DMS53 treated with DMSO at 0.1 percent for 48 hours (cell line): Measurements from ENCODE around the gene SAE1.
A peak's percentile ranks its signal among the peaks of the same experiment; 100 is the strongest.
"Not testable (repeated sequence)": the region's sequence is repeated elsewhere in the genome, so short reads cannot be mapped to it uniquely, and the experiment has no call there.

ENCODE experiments used
- DNase-seq: peaks from one replicate; lab custom pipeline; 2025; ENCODE audit not compliant: unreplicated experiment; lab: John Stamatoyannopoulos, UW

The SAE1 gene

GRCh38 chr19:47125669-47125938, 5.0 kb upstream of the SAE1 start:
- no peak for DNase-seq

- no peak for DNase-seq
Measured at GRCh38 chr19:47129579-47129978, 1.1 kb upstream of the SAE1 start.

- DNase-seq, result no peak
Measured at GRCh38 chr19:47130120-47130588, 481 bp upstream of the SAE1 start.

- no peak for DNase-seq
Measured at GRCh38 chr19:47132194-47132852, 1.7 kb downstream of the SAE1 start.

GRCh38 chr19:47133021-47133471, 2.4 kb downstream of the SAE1 start:
- DNase-seq, result no peak

GRCh38 chr19:47134545-47134944, 3.9 kb downstream of the SAE1 start:
- no peak for DNase-seq

- DNase-seq, result no peak
Measured at GRCh38 chr19:47135156-47135555, 4.5 kb downstream of the SAE1 start.

GRCh38 chr19:47141252-47141651, 10.6 kb downstream of the SAE1 start:
- not testable (repeated sequence) for DNase-seq

GRCh38 chr19:47141695-47142094, 11.1 kb downstream of the SAE1 start:
- DNase-seq, result no peak

- no peak for DNase-seq
Measured at GRCh38 chr19:47142779-47143178, 12.1 kb downstream of the SAE1 start.

- no peak for DNase-seq
Measured at GRCh38 chr19:47143322-47144073, 12.9 kb downstream of the SAE1 start.

GRCh38 chr19:47144630-47145029, 14.0 kb downstream of the SAE1 start:
- no peak for DNase-seq

GRCh38 chr19:47145639-47146486, 15.2 kb downstream of the SAE1 start:
- DNase-seq, result no peak

- DNase-seq, result no peak
Measured at GRCh38 chr19:47146920-47147319, 16.3 kb downstream of the SAE1 start.

- no peak for DNase-seq
Measured at GRCh38 chr19:47151627-47152026, 21.0 kb downstream of the SAE1 start.

GRCh38 chr19:47152205-47152604, 21.6 kb downstream of the SAE1 start:
- DNase-seq, result peak; percentile 29

GRCh38 chr19:47152632-47153031, 22.0 kb downstream of the SAE1 start:
- DNase-seq, result peak; percentile 42

- no peak for DNase-seq
Measured at GRCh38 chr19:47153266-47153665, 22.6 kb downstream of the SAE1 start.

- DNase-seq, result no peak
Measured at GRCh38 chr19:47155148-47155547, 24.5 kb downstream of the SAE1 start.

- no peak for DNase-seq
Measured at GRCh38 chr19:47156861-47157430, 26.3 kb downstream of the SAE1 start.
